NCI-H2227 treated with DMSO at 0.1 percent for 48 hours (cell line): ENCODE results near the gene SPOCK1.

Experiments
- DNase-seq: peaks from one replicate; lab custom pipeline; 2025; lab: John Stamatoyannopoulos, UW

Gene SPOCK1

DNA sequence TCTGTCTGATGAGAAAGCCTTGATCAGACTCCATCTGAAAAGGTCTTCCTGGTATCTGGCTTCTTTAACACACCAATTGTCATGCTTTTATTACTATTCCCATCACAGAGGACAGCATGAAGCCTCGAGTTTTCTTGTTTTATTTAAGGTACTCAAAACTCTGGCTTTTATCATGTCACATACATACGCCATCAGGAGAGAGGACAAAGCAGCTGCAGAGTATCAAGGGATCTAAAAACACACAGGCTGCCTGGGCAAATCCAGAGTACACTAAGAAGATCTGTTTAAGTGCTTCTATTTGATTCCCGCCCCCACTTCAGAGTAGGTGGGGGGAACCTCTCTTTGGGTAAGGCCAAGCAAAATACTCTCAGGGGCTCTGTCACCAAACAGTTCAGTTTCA lies 277.2 kb downstream of the SPOCK1 start:
- DNase-seq, result peak; percentile 18

DNA sequence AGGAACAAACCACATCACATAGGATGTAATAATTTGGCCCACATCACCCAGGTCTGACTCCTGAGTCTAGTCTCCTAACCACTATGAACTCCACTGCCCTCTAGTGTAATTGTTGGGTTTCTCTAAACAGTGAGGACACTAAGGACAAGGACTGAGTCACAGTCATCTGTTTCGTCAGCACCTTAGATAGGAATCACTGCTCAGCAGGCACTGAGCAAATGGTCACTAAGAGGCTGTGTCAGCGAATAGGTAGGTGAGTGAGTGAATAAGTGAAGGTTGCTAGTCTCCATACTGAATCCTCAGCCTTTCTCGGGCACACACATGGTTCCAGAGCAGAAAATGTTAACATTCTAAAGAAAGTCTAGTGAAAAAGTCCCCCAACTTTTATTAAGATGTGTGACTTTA lies 278.6 kb downstream of the SPOCK1 start:
- DNase-seq, result peak; percentile 2

DNA sequence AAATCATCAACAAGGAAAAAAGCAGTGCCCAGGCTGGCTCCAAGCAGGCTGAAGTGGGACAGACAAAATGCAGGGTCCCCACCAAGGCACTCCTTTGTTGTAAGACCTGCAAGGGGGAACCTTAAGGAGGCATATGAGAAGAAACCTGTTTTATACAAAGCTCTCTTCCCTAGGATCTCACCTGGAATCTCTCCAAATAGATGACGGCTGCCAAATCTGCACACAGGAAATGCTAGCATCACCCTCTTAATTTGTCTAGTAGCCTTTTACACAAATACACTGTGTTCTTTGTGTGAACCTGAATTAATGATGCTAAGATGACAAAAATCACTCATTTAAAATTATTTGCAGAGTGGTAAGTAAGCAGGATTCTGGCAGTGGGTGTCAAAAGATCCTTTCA lies 280.2 kb downstream of the SPOCK1 start:
- no peak for DNase-seq

DNA sequence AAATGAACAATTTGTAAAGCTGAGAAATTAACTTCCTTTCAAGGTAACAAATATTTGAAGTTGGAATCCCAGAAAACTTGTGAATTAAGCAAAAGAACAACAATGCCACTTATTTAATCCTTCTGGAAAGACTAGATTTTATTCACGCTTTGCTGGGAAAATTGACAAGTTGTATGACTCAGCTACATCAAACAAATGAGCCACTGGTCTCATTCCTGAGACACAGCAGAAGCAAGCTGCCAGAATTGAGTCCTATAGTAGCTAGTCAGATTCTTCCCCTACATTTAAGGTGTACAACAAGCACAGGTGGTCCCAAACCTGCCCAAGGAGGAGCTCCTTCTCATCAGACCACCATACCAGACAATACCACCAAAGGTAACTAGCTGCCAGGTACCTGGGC lies 280.7 kb downstream of the SPOCK1 start:
- no peak for DNase-seq

DNA sequence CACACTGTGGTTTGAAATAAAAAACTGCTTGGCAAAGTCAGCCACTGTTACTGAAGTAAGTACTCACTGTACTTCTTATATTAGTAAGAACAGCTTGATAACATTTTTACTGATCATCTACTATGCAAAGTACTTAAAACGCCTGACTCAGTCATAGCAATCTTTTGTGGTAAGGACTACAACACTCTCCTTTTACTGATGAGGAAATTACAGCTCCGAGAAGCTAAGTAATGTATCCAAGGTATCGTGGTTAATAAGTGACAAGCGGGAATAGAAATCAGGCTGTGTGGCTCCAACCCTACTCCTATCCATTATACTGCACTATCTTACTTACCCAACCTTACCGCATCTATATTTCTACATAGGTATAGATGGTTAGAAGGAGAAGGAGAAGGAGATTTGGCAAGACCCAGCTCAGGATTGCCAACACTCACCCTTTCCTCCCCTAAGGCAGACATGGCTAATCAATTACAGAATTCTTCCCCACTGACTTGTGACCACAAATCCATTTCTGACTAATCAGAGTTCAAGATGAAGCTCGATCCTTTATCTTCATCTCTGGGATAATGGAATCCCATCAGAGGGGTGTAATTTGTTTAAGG lies 281.4 kb downstream of the SPOCK1 start:
- no peak for DNase-seq

DNA sequence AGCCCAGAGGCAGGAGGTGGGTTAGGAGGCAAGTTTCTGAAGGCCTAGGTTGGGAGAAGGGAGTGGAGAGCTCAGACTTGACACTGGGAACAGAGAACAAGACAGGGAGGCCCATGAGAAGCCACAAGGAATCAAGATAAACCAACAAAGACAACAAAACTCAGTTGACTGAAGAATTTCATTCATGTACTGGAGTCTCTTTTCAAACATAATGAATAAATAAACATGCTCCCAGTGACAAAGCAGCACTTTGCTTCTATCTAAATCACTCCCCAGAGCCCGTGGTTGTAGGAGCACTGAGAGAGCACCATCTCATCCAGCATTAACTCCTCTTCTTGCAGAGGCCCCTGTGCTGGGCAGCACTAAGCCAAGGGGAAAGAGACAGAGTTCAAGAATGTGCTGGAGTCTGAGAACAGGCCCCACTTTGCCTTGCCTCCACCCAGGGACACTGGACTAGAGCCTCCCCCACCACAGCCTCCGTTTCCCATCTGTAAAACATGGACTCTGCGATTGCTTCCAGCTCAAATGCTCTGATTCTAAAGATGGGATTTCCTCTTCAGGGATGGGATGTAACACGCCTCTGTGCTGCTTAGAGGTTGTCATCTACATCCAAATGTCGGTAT lies 282.0 kb downstream of the SPOCK1 start:
- DNase-seq, result no peak

DNA sequence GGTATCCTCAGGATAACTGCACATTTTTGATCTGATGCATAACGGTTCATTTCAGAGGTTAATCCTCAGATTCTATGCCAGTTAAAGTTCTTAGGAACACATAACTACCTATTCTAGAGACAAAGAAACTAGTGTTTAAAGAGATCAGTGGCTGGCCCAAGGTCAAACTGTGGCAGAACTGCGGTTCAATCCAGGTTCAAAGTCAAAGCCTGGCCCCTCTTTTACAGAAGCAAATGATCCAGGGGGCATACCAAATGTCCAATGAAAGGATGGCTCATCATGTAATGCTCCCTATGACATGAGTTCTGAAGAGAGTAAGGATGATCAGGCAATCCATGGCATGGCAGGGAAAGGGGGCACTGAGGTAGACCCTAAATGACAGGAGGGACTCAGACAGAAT lies 283.3 kb downstream of the SPOCK1 start:
- no peak for DNase-seq

DNA sequence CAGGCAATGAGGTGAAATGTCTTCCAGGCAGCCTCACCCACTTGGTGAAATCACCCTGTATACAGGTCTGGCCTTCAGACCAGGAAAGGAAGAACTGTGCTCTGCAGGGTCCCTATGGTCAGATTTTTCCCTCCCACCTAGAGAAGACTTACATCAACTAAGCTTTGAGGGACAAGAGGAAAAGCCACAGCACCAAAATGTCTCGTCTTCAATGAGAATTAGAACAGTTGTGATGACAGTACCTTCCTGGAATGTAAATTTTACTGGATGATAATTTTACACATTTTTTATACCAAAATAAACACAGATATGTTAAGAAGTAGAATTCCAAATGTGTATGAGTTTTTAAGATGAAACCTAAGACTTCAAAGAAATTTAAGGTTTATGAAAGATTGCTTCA lies 283.9 kb downstream of the SPOCK1 start:
- DNase-seq, result no peak

DNA sequence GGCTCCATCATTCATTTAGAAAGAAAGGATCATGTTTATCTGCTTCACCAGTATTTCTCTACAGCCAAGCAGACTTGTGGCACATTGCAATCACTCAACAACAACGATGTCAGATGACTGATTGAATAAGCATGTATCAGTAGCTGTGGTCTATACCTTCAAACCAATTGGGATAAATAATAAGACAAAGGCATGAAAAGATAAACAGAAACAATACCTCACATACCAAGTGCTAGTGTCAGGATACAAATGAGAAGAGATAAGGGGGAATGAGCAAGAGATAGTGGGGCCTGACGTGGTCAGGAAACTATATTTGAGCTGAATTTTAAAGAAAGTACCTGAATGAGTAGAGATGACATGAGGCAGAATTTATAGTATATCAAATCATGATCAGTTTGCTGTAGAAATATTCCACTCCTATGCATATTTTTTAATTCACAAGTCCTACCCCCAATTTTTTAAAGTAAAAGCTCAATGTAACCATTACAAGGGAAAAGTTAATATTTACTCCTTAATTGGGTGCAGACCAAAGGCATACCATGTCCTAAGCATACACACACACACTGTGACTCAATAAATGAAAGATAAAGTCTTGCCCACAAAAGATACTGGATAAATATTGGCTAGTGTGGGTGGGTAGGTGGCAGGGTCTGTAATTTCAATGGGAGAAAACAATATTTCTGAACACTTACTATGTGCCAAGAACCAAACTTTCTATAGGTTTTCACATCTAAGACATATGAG lies 284.5 kb downstream of the SPOCK1 start:
- no peak for DNase-seq

DNA sequence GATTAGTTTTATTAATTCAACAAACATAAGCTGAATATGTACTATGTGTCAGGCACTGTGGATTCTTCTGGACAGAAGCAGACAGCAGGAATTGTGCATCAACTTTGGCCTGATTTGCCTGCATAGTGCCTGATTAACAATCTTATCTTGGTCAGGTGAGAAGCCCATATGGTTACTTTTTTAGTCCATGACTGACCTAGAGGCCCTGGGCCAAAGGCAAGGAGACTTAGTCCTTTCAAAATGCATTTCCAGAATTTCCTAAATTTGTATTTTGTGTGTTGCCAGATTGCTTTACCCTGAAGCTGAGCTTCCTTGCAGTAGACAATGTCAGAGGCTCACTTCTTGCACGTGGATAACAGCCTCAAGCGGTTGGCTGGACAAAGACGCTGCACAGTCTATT lies 286.7 kb downstream of the SPOCK1 start:
- no peak for DNase-seq

DNA sequence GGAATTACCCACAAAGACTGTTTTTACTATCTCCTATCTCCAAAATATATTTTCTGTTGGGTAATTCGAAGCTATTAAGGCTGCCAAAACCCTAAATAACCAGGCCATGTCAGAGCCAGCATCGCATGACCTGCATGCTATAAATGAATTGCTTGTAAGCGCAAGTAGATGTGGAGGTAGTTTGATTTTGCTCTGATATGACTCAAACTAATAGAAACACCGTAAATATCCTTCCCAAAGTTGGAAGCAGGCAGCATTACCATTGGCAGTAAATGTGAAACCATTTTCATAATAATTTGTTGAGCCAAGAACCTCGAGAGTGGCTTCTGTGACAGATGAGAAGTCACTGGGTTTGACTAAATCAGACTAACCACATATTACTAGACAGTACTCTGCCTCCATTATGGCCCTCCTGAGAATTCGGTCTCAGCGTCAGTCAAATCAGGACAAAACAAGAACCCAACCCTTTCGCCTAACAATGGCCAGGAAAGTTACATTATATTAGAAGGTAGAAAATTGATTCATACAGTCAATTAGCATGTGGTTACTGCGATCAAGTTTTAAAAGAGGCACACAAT lies 289.8 kb downstream of the SPOCK1 start:
- no peak for DNase-seq

DNA sequence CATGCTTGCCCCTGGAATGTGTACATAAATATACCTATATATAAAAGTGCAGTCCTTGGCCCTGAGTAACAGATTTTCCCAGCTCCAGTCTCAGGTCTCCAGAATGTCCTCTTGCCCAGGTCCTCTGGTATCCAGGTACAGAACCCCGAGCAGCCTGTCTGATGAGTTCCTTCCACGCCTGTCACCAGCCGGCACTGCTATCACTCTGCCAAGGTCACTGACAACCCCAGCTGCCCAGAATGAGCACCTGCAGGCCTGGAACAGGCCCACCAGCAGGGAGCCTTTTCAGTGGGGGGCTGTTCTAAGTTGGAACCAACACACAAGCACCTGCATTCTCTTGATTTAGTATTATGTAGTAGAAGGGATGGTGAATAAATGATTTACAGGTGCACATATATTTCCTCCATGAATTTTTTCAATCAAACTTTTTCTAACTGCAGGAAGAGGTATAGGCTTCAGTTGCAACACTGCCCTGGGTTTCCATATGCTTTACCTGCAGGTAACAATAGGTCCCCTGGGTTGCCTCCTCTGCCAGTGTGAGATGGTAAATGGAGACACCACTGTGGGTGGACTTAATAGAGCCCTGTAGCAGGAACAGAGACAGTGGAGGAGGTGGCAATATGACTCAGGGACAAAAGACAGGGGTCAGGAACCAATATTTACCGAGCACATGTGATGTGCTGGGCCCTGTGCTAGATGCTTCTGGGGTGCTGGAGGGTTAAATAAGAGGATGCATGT lies 291.9 kb downstream of the SPOCK1 start:
- DNase-seq, result no peak

DNA sequence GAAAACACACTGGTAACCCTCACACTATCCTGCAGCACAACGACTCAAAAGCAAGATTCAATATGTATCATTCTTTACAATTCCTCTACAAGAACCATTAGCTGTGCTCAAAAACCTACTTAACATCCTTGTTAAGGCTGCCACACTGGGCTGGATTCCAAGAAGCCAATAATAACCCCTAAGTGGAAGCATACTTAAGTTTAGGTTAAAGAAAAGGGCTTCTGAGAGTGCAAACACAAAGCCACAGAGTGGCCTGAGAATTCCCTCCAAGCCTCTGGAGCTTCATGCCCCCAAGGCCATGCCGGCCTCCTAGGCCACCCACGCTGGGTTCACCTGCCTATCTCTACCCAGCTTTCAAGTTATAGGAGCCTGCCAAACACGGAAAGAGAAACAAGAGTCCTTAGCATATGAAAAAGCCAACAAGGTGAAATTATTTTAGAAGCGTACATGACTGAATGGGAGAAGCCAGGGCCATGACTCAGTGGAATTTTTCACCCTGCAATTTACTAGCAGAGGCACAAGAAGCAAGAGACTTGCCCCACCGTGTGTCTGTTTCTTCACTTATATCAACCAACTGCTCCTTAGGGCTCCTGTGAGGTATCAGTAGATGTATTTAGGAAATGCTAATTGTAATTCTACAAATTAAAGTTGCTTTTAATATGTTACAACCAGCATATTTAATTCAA lies 293.0 kb downstream of the SPOCK1 start:
- DNase-seq, result peak; percentile 87

DNA sequence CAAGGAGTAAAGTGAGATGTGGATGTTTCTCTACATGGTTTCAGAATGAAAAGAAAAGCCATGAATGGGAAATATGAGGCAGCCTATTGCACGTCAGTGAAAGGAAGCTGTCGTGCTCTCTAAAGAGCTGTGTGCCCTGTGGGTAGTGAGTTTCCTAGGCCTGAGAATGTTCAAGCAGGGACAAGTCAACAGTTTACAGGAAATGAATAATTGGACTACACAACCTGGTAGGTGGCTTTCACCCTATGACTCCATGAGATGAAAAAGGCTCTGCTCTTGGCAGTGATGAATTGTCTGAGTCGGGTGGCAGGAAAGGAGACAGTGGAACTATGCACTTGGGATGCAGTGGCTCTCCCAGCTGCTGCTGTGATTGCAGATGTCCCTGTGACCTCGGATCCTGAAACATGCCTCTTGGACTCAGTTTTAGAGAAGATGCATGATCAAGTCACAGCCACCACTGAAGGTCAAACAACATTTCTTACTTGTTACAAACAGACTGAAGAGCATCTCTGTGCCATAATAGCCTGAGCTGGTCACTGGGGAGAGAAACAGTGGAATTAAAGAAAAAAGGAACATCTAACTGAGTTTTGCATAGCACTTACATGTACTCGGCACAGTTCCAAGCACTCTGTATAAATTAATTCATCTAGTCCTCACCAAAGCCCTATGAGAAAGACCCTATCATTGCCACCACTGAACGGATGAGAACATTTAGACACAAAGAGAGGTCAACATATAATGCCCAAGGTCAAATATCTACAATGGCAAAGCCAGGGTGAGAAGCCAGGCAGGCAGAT lies 293.7 kb downstream of the SPOCK1 start:
- no peak for DNase-seq

DNA sequence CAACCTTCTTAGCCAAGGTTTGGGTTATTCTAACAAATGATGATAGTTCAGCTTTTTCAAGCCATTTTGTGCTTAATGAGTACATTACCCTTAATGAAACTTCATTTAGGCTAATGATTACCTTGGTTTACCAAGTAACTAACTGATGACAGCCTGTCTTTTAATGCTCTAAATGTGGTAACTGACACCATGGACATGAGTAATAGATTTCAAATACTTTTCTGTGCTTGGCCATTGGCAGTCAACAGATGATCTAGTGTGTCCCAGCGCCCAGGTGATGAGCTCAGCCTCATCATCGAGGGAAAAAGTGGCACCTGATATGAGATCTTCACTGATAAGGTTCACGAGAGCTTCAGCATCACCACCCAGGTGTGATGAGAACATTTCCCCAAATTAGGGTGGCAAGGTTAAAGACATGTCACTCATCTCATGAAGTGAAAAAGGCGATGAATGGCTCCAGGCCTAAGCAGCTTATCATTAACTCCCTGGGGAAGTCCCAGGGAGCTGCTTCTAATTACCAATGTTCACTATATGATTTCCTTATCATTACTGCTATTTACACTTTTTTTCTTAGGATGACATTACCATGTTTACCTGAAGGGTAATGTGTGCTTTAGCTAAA lies 296.0 kb downstream of the SPOCK1 start:
- DNase-seq, result no peak

DNA sequence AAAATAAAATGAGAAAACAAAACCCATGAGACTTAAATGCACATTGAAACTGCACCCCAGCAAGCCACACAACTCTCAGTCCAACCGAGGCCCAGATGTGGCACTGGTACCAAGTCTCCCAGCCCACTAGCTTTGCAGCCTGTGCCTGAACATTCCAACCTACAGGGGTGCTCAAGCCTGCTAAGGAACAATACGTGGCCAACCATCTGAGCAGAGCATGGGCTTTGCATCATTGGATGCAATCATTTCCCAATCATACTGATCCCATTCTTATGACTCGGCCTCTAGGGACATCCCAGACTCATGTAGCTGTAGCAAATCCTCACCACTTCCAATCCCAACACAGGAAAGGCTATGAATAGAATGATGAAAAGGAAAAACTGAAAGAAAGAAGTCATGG lies 297.2 kb downstream of the SPOCK1 start:
- DNase-seq, result no peak

DNA sequence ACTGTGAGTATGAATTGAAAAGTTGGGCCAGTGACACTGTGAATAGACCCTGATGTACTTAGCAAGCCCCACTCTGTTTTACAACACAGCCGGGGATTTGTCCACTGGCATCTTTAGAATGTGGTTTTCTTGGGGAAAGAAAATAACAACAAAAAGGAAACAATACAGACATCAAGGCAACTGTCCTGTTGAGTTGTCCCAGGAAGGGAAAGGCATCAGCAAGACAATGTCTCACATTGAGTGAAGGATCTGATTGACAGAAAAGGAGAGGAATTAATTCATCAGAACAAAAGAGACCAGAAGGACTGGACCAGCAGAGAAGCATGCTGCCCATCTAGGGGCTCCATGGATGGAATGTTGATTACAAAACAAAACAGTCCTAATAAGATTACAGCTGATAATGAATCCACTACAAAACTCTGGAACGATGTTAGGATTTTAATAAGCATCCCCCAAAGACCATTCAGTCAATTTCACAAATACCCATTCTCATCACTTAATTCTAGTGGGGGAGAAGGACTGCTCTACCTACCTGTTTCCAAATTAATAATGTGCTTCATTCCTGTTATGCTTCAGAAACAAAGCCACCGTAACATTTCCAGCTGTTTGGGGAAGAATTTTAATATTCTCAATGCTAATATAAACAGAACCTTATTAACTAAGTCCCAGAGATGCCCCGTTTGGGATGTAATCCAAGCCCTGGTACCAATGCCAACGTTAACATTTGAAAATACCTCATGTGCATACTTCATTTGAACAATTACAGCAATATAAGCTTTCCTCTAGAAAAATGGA lies 298.0 kb downstream of the SPOCK1 start:
- no peak for DNase-seq

DNA sequence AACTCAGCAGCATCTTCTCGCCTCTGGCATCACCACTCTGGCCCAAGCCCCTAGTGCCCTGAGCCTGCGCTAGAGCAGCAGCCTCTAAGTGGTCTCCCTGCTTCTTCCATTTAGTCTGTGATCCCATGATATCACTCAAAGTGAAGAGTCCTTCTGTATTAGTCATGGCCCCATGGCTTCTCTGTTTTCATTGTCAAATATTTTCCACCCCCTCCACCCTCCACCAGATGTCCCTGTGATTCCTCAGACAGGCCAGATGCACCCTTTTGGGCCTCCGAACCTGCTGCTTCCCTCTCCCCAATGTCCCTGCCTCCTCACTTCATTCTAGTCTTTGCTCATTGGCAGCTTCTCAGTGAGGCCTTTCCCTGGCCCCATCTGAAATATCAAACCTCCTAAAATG lies 299.2 kb downstream of the SPOCK1 start:
- no peak for DNase-seq

DNA sequence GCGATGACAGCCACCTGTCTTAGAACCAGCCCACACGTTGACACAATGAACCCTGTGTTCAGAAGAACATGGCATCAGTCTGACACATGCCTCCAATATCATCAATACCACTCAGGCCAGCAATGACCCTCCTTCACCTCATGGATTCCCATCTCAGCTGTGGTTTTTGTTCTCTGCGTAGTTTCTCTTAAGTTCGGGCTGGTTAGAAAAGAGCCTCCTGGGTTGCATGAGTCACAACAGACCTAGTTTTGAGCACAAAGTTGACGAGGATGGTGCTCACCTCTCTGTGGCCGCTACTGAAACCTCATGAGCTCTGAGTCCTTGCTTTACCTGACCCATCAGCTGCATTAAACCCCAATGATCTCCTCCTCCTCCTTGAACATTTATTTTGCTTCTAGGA lies 299.9 kb downstream of the SPOCK1 start:
- DNase-seq, result no peak

DNA sequence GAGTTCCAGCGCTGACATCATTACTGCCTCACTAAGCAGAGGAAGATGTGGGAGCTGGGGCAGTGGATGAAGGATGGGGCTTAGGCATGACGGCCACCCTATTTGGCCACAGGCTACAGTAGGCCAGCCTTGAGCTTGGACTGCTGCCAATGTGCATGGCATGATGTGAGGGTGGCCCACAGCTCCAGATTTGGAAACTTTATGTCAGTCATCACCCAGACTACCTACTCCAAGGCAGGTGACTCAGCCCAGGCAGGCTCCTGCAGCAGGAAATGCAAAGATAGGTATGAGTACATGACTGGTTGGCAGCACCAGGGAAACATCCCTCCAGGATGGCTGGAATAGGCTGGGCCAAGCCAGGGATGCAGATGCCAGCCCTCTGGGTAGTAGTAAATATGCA lies 303.6 kb downstream of the SPOCK1 start:
- no peak for DNase-seq
